Mucosa of rectum (tissue), 2 donors: ENCODE measurements around the gene CCRL2.

ENCODE experiments used
- H3K27ac ChIP-seq, 2 donors: one replicate each; pipeline ENCODE4 v1.7.0; 2013; ENCODE audit warnings: inconsistent platforms in 2 of 2, low read depth in 2 of 2, low read length in 2 of 2
- H3K27me3 ChIP-seq, 2 donors: one replicate each; pipeline ENCODE4 v1.7.0; 2013; ENCODE audit warnings: low read length in 2 of 2; ENCODE audit not compliant: control insufficient read depth in 2 of 2, insufficient read depth in 2 of 2
- H3K36me3 ChIP-seq, 2 donors: one replicate each; pipeline ENCODE4 v1.7.0; 2013; ENCODE audit warnings: low read length in 2 of 2; ENCODE audit not compliant: control insufficient read depth in 2 of 2, insufficient read depth in 2 of 2
- H3K4me1 ChIP-seq, 2 donors: one replicate each; pipeline ENCODE4 v1.7.0; 2013; ENCODE audit warnings: low read length in 2 of 2, mild to moderate bottlenecking in 1 of 2; ENCODE audit not compliant: control insufficient read depth in 2 of 2, insufficient read depth in 2 of 2
- H3K4me3 ChIP-seq, 2 donors: one replicate each; pipeline ENCODE4 v1.7.0; 2013; ENCODE audit warnings: low read length in 2 of 2
- H3K9ac ChIP-seq, 2 donors: one replicate each; pipeline ENCODE4 v1.7.0; 2013; ENCODE audit warnings: low read length in 2 of 2, low read depth in 1 of 2, mild to moderate bottlenecking in 1 of 2
- H3K9me3 ChIP-seq, 2 donors: one replicate each; pipeline ENCODE4 v1.7.0; 2013; ENCODE audit warnings: low read length in 2 of 2; ENCODE audit not compliant: control insufficient read depth in 2 of 2
- donor health status: healthy.
- donor health status: Normal muscosa, but diverticular disease.

CCRL2 gene

DNA sequence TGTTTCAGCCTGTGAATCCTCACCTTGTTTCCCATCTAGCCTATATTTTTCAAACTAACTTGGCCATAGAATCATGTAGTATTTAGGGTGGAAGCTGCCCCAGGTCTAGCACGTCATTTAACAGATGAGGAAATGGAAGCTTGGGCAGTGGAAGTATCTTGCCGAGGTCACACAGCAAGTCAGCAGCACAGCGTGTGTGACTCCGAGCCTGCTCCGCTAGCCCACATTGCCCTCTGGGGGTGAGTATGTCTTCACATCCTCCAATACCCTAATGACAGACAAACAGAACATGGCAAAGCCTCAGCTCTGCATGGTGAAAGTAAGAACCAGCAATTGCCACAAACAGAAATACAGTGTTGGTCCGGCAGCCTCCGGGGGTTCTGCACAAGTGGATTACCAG, 38.5 kb upstream of the CCRL2 start:
- H3K4me3 ChIP-seq, result no peak overlapping the region
- peaks cover 0 to 6% of the 10 kb centered on the region in 2 donors for H3K4me1 ChIP-seq
- no peaks in the 10 kb centered on the region for H3K36me3 ChIP-seq
- H3K27me3 ChIP-seq, result no peaks in the 10 kb centered on the region
- no peaks in the 10 kb centered on the region for H3K9me3 ChIP-seq
- H3K27ac ChIP-seq, result peak overlapping the region in 1 of 2 donors; percentile 19
- peak overlapping the region in 1 of 2 donors; percentile 26 for H3K9ac ChIP-seq

DNA sequence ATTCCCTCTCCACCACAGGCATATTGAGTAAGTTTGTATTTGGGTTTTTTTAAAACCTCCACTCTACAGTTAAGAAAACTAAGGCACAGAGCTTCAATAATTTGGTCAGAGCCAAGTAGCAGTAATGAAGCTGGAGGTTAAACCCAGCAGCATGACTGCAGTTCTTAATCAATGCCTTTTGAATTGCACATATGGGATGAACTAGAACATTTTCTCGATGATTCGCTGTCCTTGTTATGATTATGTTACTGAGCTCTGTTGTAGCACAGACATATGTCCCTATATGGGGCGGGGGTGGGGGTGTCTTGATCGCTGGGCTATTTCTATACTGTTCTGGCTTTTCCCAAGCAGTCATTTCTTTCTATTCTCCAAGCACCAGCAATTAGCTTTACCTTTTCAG, 37.9 kb upstream of the CCRL2 start:
- Histone ChIP-seq H3K4me1 (peaks cover 0 to 6% of the 10 kb centered on the region in 2 donors), H3K27ac (peak overlapping the region in 1 of 2 donors; percentile 43), H3K36me3 (no peaks in the 10 kb centered on the region), H3K27me3 (no peaks in the 10 kb centered on the region), H3K4me3 (no peak overlapping the region), H3K9ac (no peak overlapping the region), H3K9me3 (no peaks in the 10 kb centered on the region)

DNA sequence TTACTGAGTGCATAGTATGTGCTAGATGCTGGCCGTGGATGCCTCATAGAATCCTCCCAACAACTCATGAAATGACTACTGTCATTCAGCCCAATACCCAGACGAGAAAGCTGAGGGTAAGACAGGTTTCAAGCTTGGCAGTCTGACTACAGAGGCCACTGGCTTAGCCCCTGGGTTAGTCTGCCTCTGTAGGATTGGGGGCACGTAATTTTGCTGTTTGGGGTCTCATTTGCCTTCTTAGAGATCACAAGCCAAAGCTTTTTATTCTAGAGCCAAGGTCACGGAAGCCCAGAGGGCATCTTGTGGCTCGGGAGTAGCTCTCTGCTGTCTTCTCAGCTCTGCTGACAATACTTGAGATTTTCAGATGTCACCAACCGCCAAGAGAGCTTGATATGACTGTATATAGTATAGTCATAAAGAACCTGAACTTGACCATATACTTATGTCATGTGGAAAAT, 37.4 kb upstream of the CCRL2 start:
- no peaks in the 10 kb centered on the region for H3K36me3 ChIP-seq
- no peaks in the 10 kb centered on the region for H3K27me3 ChIP-seq
- peak overlapping the region; percentile 7 to 43 for H3K27ac ChIP-seq
- peak overlapping the region in 1 of 2 donors; percentile 20 for H3K9ac ChIP-seq
- no peak overlapping the region for H3K4me3 ChIP-seq
- H3K4me1 ChIP-seq, result peaks cover 0 to 6% of the 10 kb centered on the region in 2 donors
- no peaks in the 10 kb centered on the region for H3K9me3 ChIP-seq

DNA sequence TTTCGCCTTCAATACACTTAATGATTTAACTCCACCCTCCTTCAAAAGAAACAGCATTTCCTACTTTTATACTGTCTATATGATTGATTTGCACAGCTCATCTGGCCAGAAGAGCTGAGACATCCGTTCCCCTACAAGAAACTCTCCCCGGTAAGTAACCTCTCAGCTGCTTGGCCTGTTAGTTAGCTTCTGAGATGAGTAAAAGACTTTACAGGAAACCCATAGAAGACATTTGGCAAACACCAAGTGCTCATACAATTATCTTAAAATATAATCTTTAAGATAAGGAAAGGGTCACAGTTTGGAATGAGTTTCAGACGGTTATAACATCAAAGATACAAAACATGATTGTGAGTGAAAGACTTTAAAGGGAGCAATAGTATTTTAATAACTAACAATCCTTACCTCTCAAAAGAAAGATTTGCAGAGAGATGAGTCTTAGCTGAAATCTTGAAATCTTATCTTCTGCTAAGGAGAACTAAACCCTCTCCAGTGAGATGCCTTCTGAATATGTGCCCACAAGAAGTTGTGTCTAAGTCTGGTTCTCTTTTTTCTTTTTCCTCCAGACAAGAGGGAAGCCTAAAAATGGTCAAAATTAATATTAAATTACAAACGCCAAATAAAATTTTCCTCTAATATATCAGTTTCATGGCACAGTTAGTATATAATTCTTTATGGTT, 36.1 kb upstream of the CCRL2 start, which contains the start of gene CCR5:
Gene CCR5, plus strand, starts transcription at position 108 of the 680 bp plus-strand sequence. CDS start 1,957 bp downstream, outside the sequence.
- Histone ChIP-seq H3K9me3 (no peaks in the 10 kb centered on the region), H3K4me3 (peak within 1 kb of the TSS in 1 of 2 donors; percentile 51), H3K4me1 (peaks cover 0 to 6% of the 10 kb centered on the region in 2 donors), H3K27ac (peak within 1 kb of the TSS; percentile 7 to 43), H3K27me3 (no peaks in the 10 kb centered on the region), H3K9ac (peak within 1 kb of the TSS in 1 of 2 donors; percentile 20), H3K36me3 (no peaks in the 10 kb centered on the region)

DNA sequence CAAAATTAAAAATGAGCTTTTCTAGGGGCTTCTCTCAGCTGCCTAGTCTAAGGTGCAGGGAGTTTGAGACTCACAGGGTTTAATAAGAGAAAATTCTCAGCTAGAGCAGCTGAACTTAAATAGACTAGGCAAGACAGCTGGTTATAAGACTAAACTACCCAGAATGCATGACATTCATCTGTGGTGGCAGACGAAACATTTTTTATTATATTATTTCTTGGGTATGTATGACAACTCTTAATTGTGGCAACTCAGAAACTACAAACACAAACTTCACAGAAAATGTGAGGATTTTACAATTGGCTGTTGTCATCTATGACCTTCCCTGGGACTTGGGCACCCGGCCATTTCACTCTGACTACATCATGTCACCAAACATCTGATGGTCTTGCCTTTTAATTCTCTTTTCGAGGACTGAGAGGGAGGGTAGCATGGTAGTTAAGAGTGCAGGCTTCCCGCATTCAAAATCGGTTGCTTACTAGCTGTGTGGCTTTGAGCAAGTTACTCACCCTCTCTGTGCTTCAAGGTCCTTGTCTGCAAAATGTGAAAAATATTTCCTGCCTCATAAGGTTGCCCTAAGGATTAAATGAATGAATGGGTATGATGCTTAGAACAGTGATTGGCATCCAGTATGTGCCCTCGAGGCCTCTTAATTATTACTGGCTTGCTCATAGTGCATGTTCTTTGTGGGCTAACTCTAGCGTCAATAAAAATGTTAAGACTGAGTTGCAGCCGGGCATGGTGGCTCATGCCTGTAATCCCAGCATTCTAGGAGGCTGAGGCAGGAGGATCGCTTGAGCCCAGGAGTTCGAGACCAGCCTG, 35.3 kb upstream of the CCRL2 start:
- Histone ChIP-seq H3K4me1 (peaks cover 0 to 6% of the 10 kb centered on the region in 2 donors), H3K9ac (no peak overlapping the region), H3K36me3 (no peaks in the 10 kb centered on the region), H3K27ac (peak overlapping the region in 1 of 2 donors; percentile 25), H3K27me3 (no peaks in the 10 kb centered on the region), H3K4me3 (peak overlapping the region in 1 of 2 donors; percentile 51), H3K9me3 (no peaks in the 10 kb centered on the region)

DNA sequence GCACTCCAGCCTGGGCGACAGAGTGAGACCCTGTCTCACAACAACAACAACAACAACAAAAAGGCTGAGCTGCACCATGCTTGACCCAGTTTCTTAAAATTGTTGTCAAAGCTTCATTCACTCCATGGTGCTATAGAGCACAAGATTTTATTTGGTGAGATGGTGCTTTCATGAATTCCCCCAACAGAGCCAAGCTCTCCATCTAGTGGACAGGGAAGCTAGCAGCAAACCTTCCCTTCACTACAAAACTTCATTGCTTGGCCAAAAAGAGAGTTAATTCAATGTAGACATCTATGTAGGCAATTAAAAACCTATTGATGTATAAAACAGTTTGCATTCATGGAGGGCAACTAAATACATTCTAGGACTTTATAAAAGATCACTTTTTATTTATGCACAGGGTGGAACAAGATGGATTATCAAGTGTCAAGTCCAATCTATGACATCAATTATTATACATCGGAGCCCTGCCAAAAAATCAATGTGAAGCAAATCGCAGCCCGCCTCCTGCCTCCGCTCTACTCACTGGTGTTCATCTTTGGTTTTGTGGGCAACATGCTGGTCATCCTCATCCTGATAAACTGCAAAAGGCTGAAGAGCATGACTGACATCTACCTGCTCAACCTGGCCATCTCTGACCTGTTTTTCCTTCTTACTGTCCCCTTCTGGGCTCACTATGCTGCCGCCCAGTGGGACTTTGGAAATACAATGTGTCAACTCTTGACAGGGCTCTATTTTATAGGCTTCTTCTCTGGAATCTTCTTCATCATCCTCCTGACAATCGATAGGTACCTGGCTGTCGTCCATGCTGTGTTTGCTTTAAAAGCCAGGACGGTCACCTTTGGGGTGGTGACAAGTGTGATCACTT, 34.3 kb upstream of the CCRL2 start:
- H3K9ac ChIP-seq, result no peak overlapping the region
- H3K27ac ChIP-seq, result no peak overlapping the region
- no peaks in the 10 kb centered on the region for H3K36me3 ChIP-seq
- no peaks in the 10 kb centered on the region for H3K27me3 ChIP-seq
- peaks cover 0 to 6% of the 10 kb centered on the region in 2 donors for H3K4me1 ChIP-seq
- peak overlapping the region in 1 of 2 donors; percentile 51 for H3K4me3 ChIP-seq
- H3K9me3 ChIP-seq, result no peaks in the 10 kb centered on the region

DNA sequence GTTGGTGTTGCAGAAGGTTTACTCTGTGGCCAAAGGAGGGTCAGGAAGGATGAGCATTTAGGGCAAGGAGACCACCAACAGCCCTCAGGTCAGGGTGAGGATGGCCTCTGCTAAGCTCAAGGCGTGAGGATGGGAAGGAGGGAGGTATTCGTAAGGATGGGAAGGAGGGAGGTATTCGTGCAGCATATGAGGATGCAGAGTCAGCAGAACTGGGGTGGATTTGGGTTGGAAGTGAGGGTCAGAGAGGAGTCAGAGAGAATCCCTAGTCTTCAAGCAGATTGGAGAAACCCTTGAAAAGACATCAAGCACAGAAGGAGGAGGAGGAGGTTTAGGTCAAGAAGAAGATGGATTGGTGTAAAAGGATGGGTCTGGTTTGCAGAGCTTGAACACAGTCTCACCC, 32.3 kb upstream of the CCRL2 start:
- no peaks in the 10 kb centered on the region for H3K4me1 ChIP-seq
- no peaks in the 10 kb centered on the region for H3K36me3 ChIP-seq
- no peak overlapping the region for H3K9ac ChIP-seq
- H3K27ac ChIP-seq, result no peak overlapping the region
- H3K9me3 ChIP-seq, result no peaks in the 10 kb centered on the region
- H3K4me3 ChIP-seq, result no peak overlapping the region
- H3K27me3 ChIP-seq, result no peaks in the 10 kb centered on the region

DNA sequence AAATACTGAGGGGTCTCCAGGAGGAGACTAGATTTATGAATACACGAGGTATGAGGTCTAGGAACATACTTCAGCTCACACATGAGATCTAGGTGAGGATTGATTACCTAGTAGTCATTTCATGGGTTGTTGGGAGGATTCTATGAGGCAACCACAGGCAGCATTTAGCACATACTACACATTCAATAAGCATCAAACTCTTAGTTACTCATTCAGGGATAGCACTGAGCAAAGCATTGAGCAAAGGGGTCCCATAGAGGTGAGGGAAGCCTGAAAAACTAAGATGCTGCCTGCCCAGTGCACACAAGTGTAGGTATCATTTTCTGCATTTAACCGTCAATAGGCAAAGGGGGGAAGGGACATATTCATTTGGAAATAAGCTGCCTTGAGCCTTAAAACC, 31.8 kb upstream of the CCRL2 start:
- Histone ChIP-seq H3K9me3 (no peaks in the 10 kb centered on the region), H3K4me3 (no peak overlapping the region), H3K4me1 (no peaks in the 10 kb centered on the region), H3K9ac (no peak overlapping the region), H3K27me3 (no peaks in the 10 kb centered on the region), H3K27ac (no peak overlapping the region), H3K36me3 (no peaks in the 10 kb centered on the region)

DNA sequence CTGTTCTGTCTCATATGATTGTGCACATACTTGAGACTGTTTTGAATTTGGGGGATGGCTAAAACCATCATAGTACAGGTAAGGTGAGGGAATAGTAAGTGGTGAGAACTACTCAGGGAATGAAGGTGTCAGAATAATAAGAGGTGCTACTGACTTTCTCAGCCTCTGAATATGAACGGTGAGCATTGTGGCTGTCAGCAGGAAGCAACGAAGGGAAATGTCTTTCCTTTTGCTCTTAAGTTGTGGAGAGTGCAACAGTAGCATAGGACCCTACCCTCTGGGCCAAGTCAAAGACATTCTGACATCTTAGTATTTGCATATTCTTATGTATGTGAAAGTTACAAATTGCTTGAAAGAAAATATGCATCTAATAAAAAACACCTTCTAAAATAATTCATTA, 31.2 kb upstream of the CCRL2 start:
- H3K27ac ChIP-seq, result no peak overlapping the region
- no peak overlapping the region for H3K4me3 ChIP-seq
- H3K27me3 ChIP-seq, result no peaks in the 10 kb centered on the region
- no peaks in the 10 kb centered on the region for H3K36me3 ChIP-seq
- H3K9ac ChIP-seq, result no peak overlapping the region
- H3K4me1 ChIP-seq, result peaks cover 1 to 4% of the 10 kb centered on the region in 2 donors
- H3K9me3 ChIP-seq, result no peaks in the 10 kb centered on the region
